ENCODE results near the gene BCL11B. TPM values are rescaled to one million over a fixed set of nuclear protein-coding genes. Genes with fewer than 3 reads are reported as not detected.

BCL11B gene
- total RNA-seq, 2 donors from 2014 or later: 0.19 to 0.43 TPM

DNA sequence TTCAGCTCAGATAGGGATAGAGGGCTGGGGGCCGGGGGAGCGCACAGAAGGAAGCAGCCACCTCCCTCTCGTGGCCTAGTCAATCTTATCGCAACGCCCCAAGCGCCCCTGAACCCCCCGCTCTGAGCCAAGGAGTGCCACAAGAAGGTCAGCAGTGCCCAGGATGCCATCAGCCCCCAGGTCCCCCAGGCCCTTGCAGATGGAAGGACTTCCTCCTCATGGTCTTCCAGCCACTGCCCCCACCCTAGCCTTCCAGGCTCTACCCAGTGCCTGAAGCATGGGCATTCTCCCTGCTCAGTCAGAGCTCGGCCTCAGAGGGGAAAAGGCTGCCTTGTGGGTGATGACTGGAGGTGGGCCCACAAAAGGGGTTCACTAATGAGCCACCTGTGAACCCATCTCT is 68.2 kb downstream of the BCL11B start:
- Histone ChIP-seq H3K4me1 (no peaks in the 10 kb centered on the region), H3K27me3 (no peaks in the 10 kb centered on the region), H3K36me3 (no peaks in the 10 kb centered on the region), H3K4me3 (no peak overlapping the region), H3K9me3 (no peaks in the 10 kb centered on the region), H3K27ac (no peak overlapping the region)
- DNase-seq (ENCODE audit: low spot score): no peak
- TF ChIP-seq, protein P1, sequence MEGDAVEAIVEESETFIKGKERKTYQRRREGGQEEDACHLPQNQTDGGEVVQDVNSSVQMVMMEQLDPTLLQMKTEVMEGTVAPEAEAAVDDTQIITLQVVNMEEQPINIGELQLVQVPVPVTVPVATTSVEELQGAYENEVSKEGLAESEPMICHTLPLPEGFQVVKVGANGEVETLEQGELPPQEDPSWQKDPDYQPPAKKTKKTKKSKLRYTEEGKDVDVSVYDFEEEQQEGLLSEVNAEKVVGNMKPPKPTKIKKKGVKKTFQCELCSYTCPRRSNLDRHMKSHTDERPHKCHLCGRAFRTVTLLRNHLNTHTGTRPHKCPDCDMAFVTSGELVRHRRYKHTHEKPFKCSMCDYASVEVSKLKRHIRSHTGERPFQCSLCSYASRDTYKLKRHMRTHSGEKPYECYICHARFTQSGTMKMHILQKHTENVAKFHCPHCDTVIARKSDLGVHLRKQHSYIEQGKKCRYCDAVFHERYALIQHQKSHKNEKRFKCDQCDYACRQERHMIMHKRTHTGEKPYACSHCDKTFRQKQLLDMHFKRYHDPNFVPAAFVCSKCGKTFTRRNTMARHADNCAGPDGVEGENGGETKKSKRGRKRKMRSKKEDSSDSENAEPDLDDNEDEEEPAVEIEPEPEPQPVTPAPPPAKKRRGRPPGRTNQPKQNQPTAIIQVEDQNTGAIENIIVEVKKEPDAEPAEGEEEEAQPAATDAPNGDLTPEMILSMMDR (IDR thresholded peaks at IDR 0.05): no peak

DNA sequence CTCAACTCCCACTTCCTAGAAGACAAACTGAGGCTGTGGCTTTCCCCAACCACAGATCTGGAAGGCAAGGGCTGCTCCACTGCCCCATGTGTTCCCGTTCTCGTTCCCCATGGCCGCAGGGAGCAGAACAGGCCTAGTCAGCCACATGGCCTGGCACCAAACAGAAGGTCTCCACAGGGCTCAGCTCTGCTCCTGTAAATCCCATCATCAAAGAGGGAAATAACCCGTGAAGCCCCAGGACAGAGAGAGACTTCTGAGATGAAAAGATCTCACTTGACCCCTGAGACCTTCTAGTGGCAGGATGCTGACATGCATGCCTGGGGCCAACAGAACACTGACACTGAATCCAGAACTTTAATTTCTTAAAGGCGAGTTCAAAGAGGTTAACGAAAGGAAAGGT is 68.9 kb downstream of the BCL11B start:
- TF ChIP-seq, protein P1 (IDR thresholded peaks at IDR 0.05): no peak
- Histone ChIP-seq H3K36me3 (no peaks in the 10 kb centered on the region), H3K27ac (no peak overlapping the region), H3K4me3 (no peak overlapping the region), H3K9me3 (no peaks in the 10 kb centered on the region), H3K27me3 (no peaks in the 10 kb centered on the region), H3K4me1 (no peaks in the 10 kb centered on the region)
- no peak for DNase-seq (ENCODE audit: low spot score)

DNA sequence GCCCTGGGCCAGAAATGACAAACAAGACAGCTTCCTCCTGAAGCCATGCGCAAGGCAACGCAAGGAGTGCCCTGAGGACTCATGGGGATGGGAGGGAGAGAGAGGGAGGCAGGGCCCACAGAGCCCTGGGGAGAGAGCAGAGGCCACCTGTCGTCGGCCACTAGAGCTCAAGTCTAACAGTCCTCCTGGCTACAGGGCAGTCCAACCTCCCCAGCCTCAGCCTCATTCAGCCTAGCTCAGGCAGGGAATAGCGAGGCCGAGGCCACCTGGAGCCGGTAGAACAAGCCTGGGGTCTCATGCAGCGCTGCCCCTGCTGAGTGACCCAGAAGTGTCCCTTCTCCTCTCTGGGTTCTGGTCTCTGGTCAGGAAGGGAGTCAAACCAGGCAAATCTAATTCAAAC is 69.5 kb downstream of the BCL11B start:
- no peaks in the 10 kb centered on the region for H3K4me1 ChIP-seq
- H3K27ac ChIP-seq: no peak overlapping the region
- H3K36me3 ChIP-seq: no peaks in the 10 kb centered on the region
- no peak for DNase-seq (ENCODE audit: low spot score)
- no peaks in the 10 kb centered on the region for H3K9me3 ChIP-seq
- no peak overlapping the region for H3K4me3 ChIP-seq
- TF ChIP-seq, protein P1 (IDR thresholded peaks at IDR 0.05): no peak
- no peaks in the 10 kb centered on the region for H3K27me3 ChIP-seq

DNA sequence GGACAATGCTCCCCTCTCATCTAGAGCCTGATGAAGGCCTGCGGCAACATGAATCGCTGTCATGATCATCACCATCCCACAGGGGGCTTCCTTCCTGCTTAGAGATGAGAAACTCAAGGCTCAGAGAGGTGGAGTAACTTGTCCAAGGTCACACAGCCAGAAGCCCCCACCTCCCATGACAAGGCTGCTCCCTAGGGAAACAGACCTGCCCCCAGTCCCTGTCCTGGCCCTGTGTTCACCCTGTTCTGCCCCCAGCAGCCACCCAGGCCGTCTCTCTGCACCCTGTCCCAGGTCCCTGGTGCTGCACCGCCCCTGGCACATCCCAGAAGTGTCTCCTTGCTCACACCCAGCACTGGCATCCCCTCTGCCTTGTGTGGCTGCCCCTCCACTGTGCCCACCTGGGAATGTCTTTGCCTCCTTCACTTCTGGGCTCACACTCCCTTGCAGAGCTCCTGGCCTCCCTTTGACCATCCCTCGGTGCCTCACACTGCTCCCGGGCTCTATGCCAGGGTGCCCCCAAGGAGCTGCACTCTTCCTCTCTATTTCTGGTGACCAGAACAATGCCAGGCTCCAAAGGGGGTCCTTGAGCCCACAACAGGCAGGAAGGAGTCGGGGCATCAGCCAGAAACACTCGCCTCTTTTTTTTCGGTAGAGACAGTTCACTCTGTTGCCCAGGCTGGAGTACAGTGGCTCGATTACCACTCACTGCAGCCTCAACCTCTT is 70.5 kb downstream of the BCL11B start:
- Histone ChIP-seq H3K4me3 (no peak overlapping the region), H3K4me1 (no peaks in the 10 kb centered on the region), H3K27me3 (no peaks in the 10 kb centered on the region), H3K27ac (no peak overlapping the region), H3K36me3 (no peaks in the 10 kb centered on the region), H3K9me3 (no peaks in the 10 kb centered on the region)
- no peak for DNase-seq (ENCODE audit: low spot score)
- TF ChIP-seq, protein P1 (IDR thresholded peaks at IDR 0.05): no peak

GRCh38 chr14:99200654-99201005 is 71.4 kb downstream of the BCL11B start:
- Histone ChIP-seq H3K27ac (no peak overlapping the region), H3K27me3 (no peaks in the 10 kb centered on the region), H3K4me3 (no peak overlapping the region), H3K4me1 (no peaks in the 10 kb centered on the region), H3K36me3 (no peaks in the 10 kb centered on the region), H3K9me3 (no peaks in the 10 kb centered on the region)
- DNase-seq (ENCODE audit: low spot score): no peak
- TF ChIP-seq, protein P1 (IDR thresholded peaks at IDR 0.05): no peak

Data from right atrium auricular region (tissue), 2 donors.